Measurements from ENCODE around the gene DOK3.
"Not testable (repeated sequence)": the region's sequence is repeated elsewhere in the genome, so short reads cannot be mapped to it uniquely, and the experiment has no call there.

The DOK3 gene

DNA sequence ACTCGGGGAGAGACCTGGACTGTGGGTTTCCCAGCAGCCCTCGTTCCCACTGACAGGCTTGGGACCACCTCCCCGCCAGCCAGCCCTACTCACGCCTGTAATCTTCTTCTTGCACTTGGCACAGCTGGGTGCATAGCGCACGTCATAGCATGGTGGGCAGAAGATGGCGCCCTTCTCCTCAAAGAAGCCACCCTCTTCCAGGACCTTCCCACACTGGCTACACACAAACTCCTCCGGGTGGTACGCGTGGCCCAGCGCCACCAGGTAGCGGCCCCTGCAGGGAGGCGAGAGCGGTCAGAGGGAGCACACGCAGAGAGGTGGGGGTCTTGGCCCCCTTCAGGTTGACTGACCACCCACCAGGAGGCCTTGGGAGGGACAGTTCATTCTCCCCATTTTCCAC, 21.7 kb downstream of the DOK3 start:
- H4K8ac ChIP-seq (ENCODE audit: low read depth, low read length) = no peak overlapping the region
- H3K4me1 ChIP-seq (ENCODE audit: control insufficient read depth in 1 of 2, insufficient read depth in 2 of 2, low read length in 2 of 2) = peaks cover 6 to 10% of the 10 kb centered on the region in 2 experiments
- H2BK5ac ChIP-seq (ENCODE audit: low read depth, low read length, poor library complexity) = no peak overlapping the region
- no peaks in the 10 kb centered on the region for H3K9me3 ChIP-seq (ENCODE audit: insufficient read depth, low read depth, low read length)
- no peak overlapping the region for H3K14ac ChIP-seq (ENCODE audit: low read length)
- H2BK12ac ChIP-seq (ENCODE audit: low read length) = no peak overlapping the region
- H3K36me3 ChIP-seq (ENCODE audit: control insufficient read depth in 1 of 2, insufficient read depth in 2 of 2, low read length in 2 of 2) = peaks cover 92 to 95% of the 10 kb centered on the region in 2 experiments
- no peak for DNase-seq
- no peak overlapping the region for H3K4me2 ChIP-seq (ENCODE audit: low read length)
- H3K27ac ChIP-seq (ENCODE audit: low read depth, low read length) = no peak overlapping the region
- no peak overlapping the region for H2AFZ ChIP-seq (ENCODE audit: insufficient read depth, low read length, poor library complexity)
- no peak overlapping the region for H3K23ac ChIP-seq (ENCODE audit: low read length)
- H3K79me1 ChIP-seq (ENCODE audit: low read length) = no peaks in the 10 kb centered on the region
- no peak overlapping the region for H2AK5ac ChIP-seq (ENCODE audit: low read length)
- no peaks in the 10 kb centered on the region for H3K27me3 ChIP-seq (ENCODE audit: insufficient read depth, low read length)
- no peak overlapping the region for H3K4me3 ChIP-seq (ENCODE audit: low read depth, low read length)
- no peaks in the 10 kb centered on the region for H3K79me2 ChIP-seq (ENCODE audit: control insufficient read depth, insufficient read depth, low read length, poor library complexity)
- no peak overlapping the region for H3K4ac ChIP-seq (ENCODE audit: low read depth, low read length)
- no peak overlapping the region for H3K9ac ChIP-seq (ENCODE audit: low read length)
- no peak overlapping the region for H4K91ac ChIP-seq (ENCODE audit: low read depth, low read length)
- no peak overlapping the region for H3K18ac ChIP-seq (ENCODE audit: low read length)
- H4K12ac ChIP-seq (ENCODE audit: low read depth, low read length) = no peak overlapping the region
- no CpG with 5 or more reads among the region's 15 CpGs for WGBS (ENCODE audit: extremely low coverage, insufficient coverage, insufficient read length)
- H2BK120ac ChIP-seq (ENCODE audit: insufficient read depth, low read length, poor library complexity) = no peak overlapping the region

DNA sequence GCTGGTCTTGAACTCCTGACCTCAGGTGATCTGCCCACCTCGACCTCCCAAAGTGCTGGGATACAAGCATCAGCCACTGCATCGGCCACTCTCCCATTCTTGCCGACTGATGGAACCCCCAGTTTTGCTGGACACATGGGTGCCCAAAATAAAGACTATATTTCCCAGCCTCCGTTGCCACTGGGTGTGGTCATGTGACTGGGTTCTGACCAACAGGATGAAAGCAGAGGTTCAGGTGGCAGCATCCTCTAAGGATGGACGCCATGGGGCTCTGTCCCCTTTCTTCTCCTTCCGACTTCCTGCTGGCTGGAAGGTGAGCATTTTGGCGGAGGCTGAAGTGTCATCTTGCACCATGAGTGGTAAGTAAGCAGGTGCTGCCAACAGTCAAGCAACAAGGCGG, 22.5 kb downstream of the DOK3 start:
- peaks cover 90 to 92% of the 10 kb centered on the region in 2 experiments for H3K36me3 ChIP-seq (ENCODE audit: control insufficient read depth in 1 of 2, insufficient read depth in 2 of 2, low read length in 2 of 2)
- peaks cover 2% of the 10 kb centered on the region in 2 experiments for H3K4me1 ChIP-seq (ENCODE audit: control insufficient read depth in 1 of 2, insufficient read depth in 2 of 2, low read length in 2 of 2)
- DNase-seq = no peak
- H2BK12ac ChIP-seq (ENCODE audit: low read length) = no peak overlapping the region
- H3K9ac ChIP-seq (ENCODE audit: low read length) = no peak overlapping the region
- H3K79me2 ChIP-seq (ENCODE audit: control insufficient read depth, insufficient read depth, low read length, poor library complexity) = no peaks in the 10 kb centered on the region
- H2BK5ac ChIP-seq (ENCODE audit: low read depth, low read length, poor library complexity) = no peak overlapping the region
- H3K18ac ChIP-seq (ENCODE audit: low read length) = no peak overlapping the region
- no peak overlapping the region for H2AFZ ChIP-seq (ENCODE audit: insufficient read depth, low read length, poor library complexity)
- no peak overlapping the region for H3K27ac ChIP-seq (ENCODE audit: low read depth, low read length)
- no peak overlapping the region for H3K4me2 ChIP-seq (ENCODE audit: low read length)
- no peak overlapping the region for H3K23ac ChIP-seq (ENCODE audit: low read length)
- H3K14ac ChIP-seq (ENCODE audit: low read length) = no peak overlapping the region
- no peak overlapping the region for H3K4ac ChIP-seq (ENCODE audit: low read depth, low read length)
- no peak overlapping the region for H3K4me3 ChIP-seq (ENCODE audit: low read depth, low read length)
- no peaks in the 10 kb centered on the region for H3K27me3 ChIP-seq (ENCODE audit: insufficient read depth, low read length)
- H2BK120ac ChIP-seq (ENCODE audit: insufficient read depth, low read length, poor library complexity) = no peak overlapping the region
- no peak overlapping the region for H2AK5ac ChIP-seq (ENCODE audit: low read length)
- no peak overlapping the region for H4K12ac ChIP-seq (ENCODE audit: low read depth, low read length)
- no peaks in the 10 kb centered on the region for H3K79me1 ChIP-seq (ENCODE audit: low read length)
- no peak overlapping the region for H4K8ac ChIP-seq (ENCODE audit: low read depth, low read length)
- H3K9me3 ChIP-seq (ENCODE audit: insufficient read depth, low read depth, low read length) = no peaks in the 10 kb centered on the region
- no peak overlapping the region for H4K91ac ChIP-seq (ENCODE audit: low read depth, low read length)
- no CpG with 5 or more reads among the region's 8 CpGs for WGBS (ENCODE audit: extremely low coverage, insufficient coverage, insufficient read length)

GRCh38 chr5:177486256-177486655, 23.4 kb downstream of the DOK3 start:
- H3K79me1 ChIP-seq (ENCODE audit: low read length) = no peaks in the 10 kb centered on the region
- no peak overlapping the region for H2AK5ac ChIP-seq (ENCODE audit: low read length)
- WGBS (ENCODE audit: extremely low coverage, insufficient coverage, insufficient read length) = no CpG with 5 or more reads among the region's 3 CpGs
- H3K4me2 ChIP-seq (ENCODE audit: low read length) = no peak overlapping the region
- no peak overlapping the region for H3K27ac ChIP-seq (ENCODE audit: low read depth, low read length)
- H2BK12ac ChIP-seq (ENCODE audit: low read length) = no peak overlapping the region
- DNase-seq = no peak
- no peak overlapping the region for H4K91ac ChIP-seq (ENCODE audit: low read depth, low read length)
- no peak overlapping the region for H3K14ac ChIP-seq (ENCODE audit: low read length)
- H2BK120ac ChIP-seq (ENCODE audit: insufficient read depth, low read length, poor library complexity) = no peak overlapping the region
- no peaks in the 10 kb centered on the region for H3K9me3 ChIP-seq (ENCODE audit: insufficient read depth, low read depth, low read length)
- no peak overlapping the region for H3K23ac ChIP-seq (ENCODE audit: low read length)
- no peaks in the 10 kb centered on the region for H3K4me1 ChIP-seq (ENCODE audit: control insufficient read depth in 1 of 2, insufficient read depth in 2 of 2, low read length in 2 of 2)
- H3K18ac ChIP-seq (ENCODE audit: low read length) = no peak overlapping the region
- H2AFZ ChIP-seq (ENCODE audit: insufficient read depth, low read length, poor library complexity) = no peak overlapping the region
- H3K36me3 ChIP-seq (ENCODE audit: control insufficient read depth in 1 of 2, insufficient read depth in 2 of 2, low read length in 2 of 2) = peaks cover 90% of the 10 kb centered on the region in 2 experiments
- no peaks in the 10 kb centered on the region for H3K27me3 ChIP-seq (ENCODE audit: insufficient read depth, low read length)
- H3K4ac ChIP-seq (ENCODE audit: low read depth, low read length) = no peak overlapping the region
- H4K8ac ChIP-seq (ENCODE audit: low read depth, low read length) = no peak overlapping the region
- peak overlapping the region; percentile 17 for H3K9ac ChIP-seq (ENCODE audit: low read length)
- H3K79me2 ChIP-seq (ENCODE audit: control insufficient read depth, insufficient read depth, low read length, poor library complexity) = no peaks in the 10 kb centered on the region
- H3K4me3 ChIP-seq (ENCODE audit: low read depth, low read length) = no peak overlapping the region
- no peak overlapping the region for H2BK5ac ChIP-seq (ENCODE audit: low read depth, low read length, poor library complexity)
- H4K12ac ChIP-seq (ENCODE audit: low read depth, low read length) = no peak overlapping the region

- not testable (repeated sequence) for H4K12ac ChIP-seq (ENCODE audit: low read depth, low read length); H2BK12ac ChIP-seq (ENCODE audit: low read length); H2BK5ac ChIP-seq (ENCODE audit: low read depth, low read length, poor library complexity); H3K27me3 ChIP-seq (ENCODE audit: insufficient read depth, low read length); H3K27ac ChIP-seq (ENCODE audit: low read depth, low read length); H3K4ac ChIP-seq (ENCODE audit: low read depth, low read length); H3K9ac ChIP-seq (ENCODE audit: low read length); DNase-seq; H3K4me2 ChIP-seq (ENCODE audit: low read length); H4K91ac ChIP-seq (ENCODE audit: low read depth, low read length); H2AK5ac ChIP-seq (ENCODE audit: low read length); H3K14ac ChIP-seq (ENCODE audit: low read length); H4K8ac ChIP-seq (ENCODE audit: low read depth, low read length); H3K79me1 ChIP-seq (ENCODE audit: low read length); H3K4me3 ChIP-seq (ENCODE audit: low read depth, low read length); H3K23ac ChIP-seq (ENCODE audit: low read length); H2AFZ ChIP-seq (ENCODE audit: insufficient read depth, low read length, poor library complexity); H3K18ac ChIP-seq (ENCODE audit: low read length); H3K79me2 ChIP-seq (ENCODE audit: control insufficient read depth, insufficient read depth, low read length, poor library complexity); H3K9me3 ChIP-seq (ENCODE audit: insufficient read depth, low read depth, low read length); H2BK120ac ChIP-seq (ENCODE audit: insufficient read depth, low read length, poor library complexity); H3K4me1 ChIP-seq (ENCODE audit: control insufficient read depth in 1 of 2, insufficient read depth in 2 of 2, low read length in 2 of 2)
- peaks cover 85 to 88% of the 10 kb centered on the region in 2 experiments for H3K36me3 ChIP-seq (ENCODE audit: control insufficient read depth in 1 of 2, insufficient read depth in 2 of 2, low read length in 2 of 2)
- WGBS (ENCODE audit: extremely low coverage, insufficient coverage, insufficient read length) = no CpG with 5 or more reads among the region's 3 CpGs
These were observed 23.9 kb downstream of the DOK3 start for GRCh38 chr5:177485753-177486152.

Data from trophoblast cell (in vitro differentiated cells and primary cell).